HL-60/S4 treated with phorbol 12-myristate 13-acetate at 8.2 ng/mL for 4 days and 3 days (cell line): ENCODE measurements around the gene FADS1.

Experiments used
- in situ Hi-C: fragments of 300-500 bp; cut with MboI; formaldehyde crosslinking; loops from 2 replicates; pipeline ENCODE4 v1.15.0; 2022; ENCODE audit warnings: low sequenced_read_pairs

FADS1 gene

GRCh38 chr11:61846362-61847020 is 29.7 kb upstream of the FADS1 start:
- in situ Hi-C loops = no loop called here

GRCh38 chr11:61844909-61845565 is 28.2 kb upstream of the FADS1 start:
- in situ Hi-C loops = no loop called here

GRCh38 chr11:61842528-61842820 is 25.7 kb upstream of the FADS1 start:
- in situ Hi-C loops = no loop called here

GRCh38 chr11:61841636-61842527 is 25.1 kb upstream of the FADS1 start:
- in situ Hi-C loops = no loop called here

GRCh38 chr11:61840371-61840770 is 23.6 kb upstream of the FADS1 start:
- in situ Hi-C loops = no loop called here

GRCh38 chr11:61839742-61840141 is 22.9 kb upstream of the FADS1 start:
- in situ Hi-C loops = no loop called here

- in situ Hi-C loops = no loop called here
These were observed 22.1 kb upstream of the FADS1 start for GRCh38 chr11:61838921-61839320.

GRCh38 chr11:61838501-61838900 is 21.7 kb upstream of the FADS1 start:
- in situ Hi-C loops = no loop called here

- in situ Hi-C loops = no loop called here
These were observed 20.7 kb upstream of the FADS1 start for GRCh38 chr11:61837411-61838005.

GRCh38 chr11:61836193-61836592 is 19.4 kb upstream of the FADS1 start:
- in situ Hi-C loops = no loop called here

- in situ Hi-C loops = no loop called here
These were observed 17.7 kb upstream of the FADS1 start for GRCh38 chr11:61834278-61835048.

GRCh38 chr11:61833926-61834277 is 17.1 kb upstream of the FADS1 start:
- in situ Hi-C loops = no loop called here

- in situ Hi-C loops = no loop called here
These were observed 16.7 kb upstream of the FADS1 start for GRCh38 chr11:61833471-61833870.

- in situ Hi-C loops = no loop called here
These were observed 16.0 kb upstream of the FADS1 start for GRCh38 chr11:61832754-61833153.

- in situ Hi-C loops = no loop called here
These were observed 15.4 kb upstream of the FADS1 start for GRCh38 chr11:61832207-61832606.

- in situ Hi-C loops = no loop called here
These were observed 13.7 kb upstream of the FADS1 start for GRCh38 chr11:61830237-61831105.

- in situ Hi-C loops = no loop called here
These were observed 13.0 kb upstream of the FADS1 start for GRCh38 chr11:61829806-61830205.

GRCh38 chr11:61828629-61829407 is 12.0 kb upstream of the FADS1 start:
- in situ Hi-C loops = no loop called here

- in situ Hi-C loops = no loop called here
These were observed 11.5 kb upstream of the FADS1 start for GRCh38 chr11:61828379-61828628.
